Uterus (tissue), 4 donors: ENCODE results near the gene NCOA5. TPM values are rescaled to one million over a fixed set of nuclear protein-coding genes. Genes with fewer than 3 reads are reported as not detected.

ENCODE experiments used
- DNase-seq, 2 donors: peaks; one replicate each; pipeline ENCODE4 v3.0.0-alpha.2; 2019 to 2020
- H3K27ac ChIP-seq, 2 donors: fragments of 200-600 bp; sonication (generic); 1 replicate in 1 of 2; 2 replicates in 1 of 2; pipeline ENCODE4 v1.5.1; 2016 to 2018
- H3K27me3 ChIP-seq, 2 donors: fragments of 200-600 bp; sonication (generic); one replicate each; pipeline ENCODE4 v1.5.1; 2018 to 2019; ENCODE audit warnings: control low read depth in 1 of 2
- H3K36me3 ChIP-seq, 2 donors: fragments of 200-600 bp; sonication (generic); one replicate each; pipeline ENCODE4 v1.5.1; 2019; ENCODE audit warnings: control low read depth in 1 of 2
- H3K4me1 ChIP-seq, 2 donors: fragments of 200-600 bp; sonication (generic); one replicate each; pipeline ENCODE4 v1.5.1; 2018 to 2019; ENCODE audit warnings: control low read depth in 1 of 2
- H3K4me3 ChIP-seq, 2 donors: fragments of 200-600 bp; sonication (generic); 1 replicate in 1 of 2; 2 replicates in 1 of 2; pipeline ENCODE4 v1.5.1; 2018 to 2019; ENCODE audit warnings: mild to moderate bottlenecking in 1 of 2
- H3K9me3 ChIP-seq, 2 donors: fragments of 200-600 bp; sonication (generic); one replicate each; pipeline ENCODE4 v1.5.1; 2019; ENCODE audit warnings: control low read depth in 1 of 2
- CTCF ChIP-seq, 4 experiments: fragments of 200-600 bp in 2 of 4; fragments of 450-650 bp in 2 of 4; sonication (generic) in 2 of 4; IDR thresholded peaks; one replicate each; pipeline ENCODE4 v1.5.1; 2016 to 2019; ENCODE audit warnings: antibody characterized with exemption in 4 of 4, mild to moderate bottlenecking in 2 of 4, moderate library complexity in 1 of 4
- POLR2A ChIP-seq, 2 donors: fragments of 450-650 bp; IDR thresholded peaks; one replicate each; pipeline ENCODE4 v1.6.1; 2016; ENCODE audit warnings: antibody characterized with exemption in 2 of 2, mild to moderate bottlenecking in 1 of 2, moderate library complexity in 1 of 2
- intact Hi-C: fragments of 100-400 bp; cut with DNase I; formaldehyde crosslinking; loops from one replicate; pipeline ENCODE4 v1.15.1; 2023; ENCODE audit warnings: low total_unique reads
- total RNA-seq, 4 donors: library from RNA; depleted of rRNA in 3 of 4; stranded (reverse); fragments of >200 nt in 3 of 4; gene quantifications; one replicate each; pipeline versions ENCODE4 v1.1.0 to v1.2.4, GENCODE V29; 2014 to 2023
- donor health status: DM: yes; HTN: yes; CAD: no.

The NCOA5 gene
- total RNA-seq, 4 donors from 2014 or later: 8.2 to 37.8 (median 29.5) TPM

GRCh38 chr20:46012921-46013320, 76.8 kb downstream of the NCOA5 start:
- Histone ChIP-seq H3K27me3 (peaks cover 7 to 55% of the 10 kb centered on the region in 2 donors), H3K4me1 (no peaks in the 10 kb centered on the region), H3K9me3 (no peaks in the 10 kb centered on the region), H3K4me3 (no peak overlapping the region), H3K36me3 (no peaks in the 10 kb centered on the region), H3K27ac (no peak overlapping the region)
- DNase-seq: no peak
- TF ChIP-seq CTCF (IDR thresholded peaks at IDR 0.05) (no peak), POLR2A (IDR thresholded peaks at IDR 0.05) (no peak)
- intact Hi-C loops: no loop called here

- DNase-seq: no peak
- H3K27me3 ChIP-seq: peaks cover 7 to 55% of the 10 kb centered on the region in 2 donors
These were observed 77.9 kb downstream of the NCOA5 start for GRCh38 chr20:46011631-46012482.

More at GRCh38 chr20:46011631-46012482, 77.9 kb downstream of the NCOA5 start:
- Histone ChIP-seq H3K9me3 (no peaks in the 10 kb centered on the region), H3K4me3 (no peak overlapping the region), H3K4me1 (no peaks in the 10 kb centered on the region), H3K36me3 (no peaks in the 10 kb centered on the region), H3K27ac (no peak overlapping the region)
- intact Hi-C loops: no loop called here
- no peak for TF ChIP-seq POLR2A (IDR thresholded peaks at IDR 0.05)
- TF ChIP-seq CTCF (IDR thresholded peaks at IDR 0.05): no peak

Other genes starting within 250 kb of the NCOA5 start
- 10 to 100 TPM; 17.2 to 31.5 (median 23.5) TPM for gene ACOT8, start 232.6 kb downstream of the NCOA5 start, total RNA-seq
- gene ZSWIM3, start 232.3 kb downstream of the NCOA5 start, total RNA-seq: 1 to 10 TPM; 3.1 to 9.2 (median 4.3) TPM
- gene ZSWIM1, start 208.7 kb downstream of the NCOA5 start, total RNA-seq: 10 to 100 TPM in 1 of 4 donors, 1 to 10 TPM in 2, under 1 TPM in 1; 0.77 to 12.2 (median 3.3) TPM
- gene SPATA25, start 202.3 kb downstream of the NCOA5 start, total RNA-seq: 10 to 100 TPM in 1 of 4 donors, 1 to 10 TPM in 3; 2.6 to 16.2 (median 6.0) TPM
- 10 to 100 TPM in 1 of 4 donors, 1 to 10 TPM in 2, under 1 TPM in 1; 0.29 to 11.5 (median 4.7) TPM for gene NEURL2, start 198.8 kb downstream of the NCOA5 start, total RNA-seq
- gene CTSA, start 198.6 kb downstream of the NCOA5 start, total RNA-seq: 10 to 100 TPM; 20.6 to 66.9 (median 32.5) TPM
- gene PLTP, start 177.8 kb downstream of the NCOA5 start, total RNA-seq: 100 to 1,000 TPM in 2 of 4 donors, 10 to 100 TPM in 2; 31.2 to 221 (median 113) TPM
- gene PCIF1, start 155.3 kb downstream of the NCOA5 start, total RNA-seq: 10 to 100 TPM; 11.0 to 71.0 (median 40.0) TPM
- gene ZNF335, start 117.8 kb downstream of the NCOA5 start, total RNA-seq: 10 to 100 TPM; 14.9 to 40.0 (median 29.0) TPM
- under 1 TPM in 2 of 4 donors, not detected in 2; 0.24 to 0.35 TPM for gene MMP9, start 81.1 kb downstream of the NCOA5 start, total RNA-seq
- under 1 TPM in 1 of 4 donors, not detected in 3; 0.35 TPM for gene SLC12A5, start 60.7 kb downstream of the NCOA5 start, total RNA-seq
- gene CD40, start 28.4 kb upstream of the NCOA5 start, total RNA-seq: 10 to 100 TPM in 3 of 4 donors, 1 to 10 TPM in 1; 2.6 to 36.5 (median 23.5) TPM
- gene CDH22, start 218.5 kb upstream of the NCOA5 start, total RNA-seq: under 1 TPM in 2 of 4 donors, not detected in 2; 0.48 to 0.49 TPM